HEK293T (cell line): ENCODE data around the gene MADCAM1.

Source experiments
- CTCF ChIA-PET: fragments of 350-600 bp; formaldehyde crosslinking; extraction: SDS; loops from one replicate; lab custom pipeline; 2021; ENCODE audit warnings: antibody characterized with exemption, inconsistent platforms; lab: Yijun Ruan, JAX
- POLR2A ChIA-PET: fragments of 350-600 bp; formaldehyde crosslinking; extraction: SDS; loops from one replicate; lab custom pipeline; 2020; ENCODE audit warnings: antibody characterized with exemption, inconsistent platforms; lab: Yijun Ruan, JAX
- DNase-seq: peaks from one replicate; pipeline ENCODE4 v3.0.0; 2012; ENCODE audit warnings: mixed read lengths; ENCODE audit errors: extremely low spot score
- ARNT ChIP-seq: fragments of 450-650 bp; IDR thresholded peaks from 2 replicates; pipeline ENCODE4 v1.6.1; 2017; ENCODE audit warnings: mild to moderate bottlenecking
- BHLHE40 ChIP-seq: fragments of 450-650 bp; IDR thresholded peaks from 2 replicates; pipeline ENCODE4 v1.6.1; 2016; ENCODE audit warnings: mild to moderate bottlenecking, moderate library complexity, borderline replicate concordance
- CTBP1 ChIP-seq: fragments of 450-650 bp; IDR thresholded peaks from 2 replicates; pipeline ENCODE4 v1.6.1; 2016; ENCODE audit warnings: borderline replicate concordance
- ELF4 ChIP-seq: fragments of 450-650 bp; IDR thresholded peaks from 2 replicates; pipeline ENCODE4 v1.6.1; 2017; ENCODE audit warnings: antibody characterized with exemption
- FOXA1 ChIP-seq: fragments of 450-650 bp; IDR thresholded peaks from 2 replicates; pipeline ENCODE4 v1.6.1; 2016; ENCODE audit warnings: mild to moderate bottlenecking
- FOXK2 ChIP-seq: fragments of 450-650 bp; IDR thresholded peaks from 2 replicates; pipeline ENCODE4 v1.6.1; 2016; ENCODE audit warnings: mild to moderate bottlenecking
- FOXM1 ChIP-seq: fragments of 450-650 bp; IDR thresholded peaks from 2 replicates; pipeline ENCODE4 v1.6.1; 2017; ENCODE audit warnings: mild to moderate bottlenecking, borderline replicate concordance
- HDGF ChIP-seq: fragments of 450-650 bp; IDR thresholded peaks from 2 replicates; pipeline ENCODE4 v1.6.1; 2017; ENCODE audit warnings: antibody characterized with exemption, borderline replicate concordance
- L3MBTL2 ChIP-seq: fragments of 450-650 bp; conservative IDR thresholded peaks from 2 replicates; pipeline ENCODE4 v1.6.1; 2016; ENCODE audit warnings: mild to moderate bottlenecking
- LEF1 ChIP-seq: fragments of 450-650 bp; IDR thresholded peaks from 2 replicates; pipeline ENCODE4 v1.6.1; 2017; ENCODE audit warnings: mild to moderate bottlenecking, borderline replicate concordance
- NFRKB ChIP-seq: fragments of 450-650 bp; IDR thresholded peaks from 2 replicates; pipeline ENCODE4 v1.6.1; 2016; ENCODE audit warnings: mild to moderate bottlenecking, moderate library complexity
- SP1 ChIP-seq: fragments of 450-650 bp; IDR thresholded peaks from 2 replicates; pipeline ENCODE4 v1.6.1; 2017
- SUZ12 ChIP-seq: fragments of 450-650 bp; IDR thresholded peaks from 2 replicates; pipeline ENCODE4 v1.6.1; 2016; ENCODE audit warnings: mild to moderate bottlenecking
- TARDBP ChIP-seq: fragments of 450-650 bp; IDR thresholded peaks from 2 replicates; pipeline ENCODE4 v1.6.1; 2016
- ZNF384 ChIP-seq: fragments of 450-650 bp; IDR thresholded peaks from 2 replicates; pipeline ENCODE4 v1.6.1; 2016
- TF ChIP-seq, protein P1 (sequence below): fragments of 450-650 bp; IDR thresholded peaks from 2 replicates; pipeline ENCODE4 v1.6.1; 2016

Gene MADCAM1

DNA sequence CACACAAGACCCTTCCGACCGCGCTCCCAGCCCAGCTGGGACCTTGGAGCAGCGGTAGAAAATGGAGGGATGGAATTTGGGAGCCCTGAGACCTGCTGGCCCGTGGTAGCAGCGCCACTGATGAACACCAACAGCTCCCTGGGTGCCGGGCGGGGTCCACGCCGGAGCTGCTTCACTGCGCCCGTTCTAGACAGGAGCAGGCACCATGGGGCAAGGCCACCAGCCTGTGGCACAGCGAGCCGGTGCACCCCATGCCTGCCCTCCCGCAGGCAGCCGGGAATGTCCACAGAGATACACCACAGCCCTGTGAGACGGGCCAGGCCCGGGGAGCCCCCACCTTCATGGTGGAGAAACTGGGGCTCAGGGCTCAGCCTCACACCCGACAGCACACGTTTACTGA lies 25.6 kb upstream of the MADCAM1 start:
- ChIA-PET POLR2A (no interaction called here), CTCF (no interaction called here)
- TF ChIP-seq LEF1 (no peak), FOXM1 (no peak), CTBP1 (no peak), SUZ12 (no peak), ELF4 (no peak)
- TF ChIP-seq, protein P1, sequence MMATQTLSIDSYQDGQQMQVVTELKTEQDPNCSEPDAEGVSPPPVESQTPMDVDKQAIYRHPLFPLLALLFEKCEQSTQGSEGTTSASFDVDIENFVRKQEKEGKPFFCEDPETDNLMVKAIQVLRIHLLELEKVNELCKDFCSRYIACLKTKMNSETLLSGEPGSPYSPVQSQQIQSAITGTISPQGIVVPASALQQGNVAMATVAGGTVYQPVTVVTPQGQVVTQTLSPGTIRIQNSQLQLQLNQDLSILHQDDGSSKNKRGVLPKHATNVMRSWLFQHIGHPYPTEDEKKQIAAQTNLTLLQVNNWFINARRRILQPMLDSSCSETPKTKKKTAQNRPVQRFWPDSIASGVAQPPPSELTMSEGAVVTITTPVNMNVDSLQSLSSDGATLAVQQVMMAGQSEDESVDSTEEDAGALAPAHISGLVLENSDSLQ, result no peak
- no peak for DNase-seq

DNA sequence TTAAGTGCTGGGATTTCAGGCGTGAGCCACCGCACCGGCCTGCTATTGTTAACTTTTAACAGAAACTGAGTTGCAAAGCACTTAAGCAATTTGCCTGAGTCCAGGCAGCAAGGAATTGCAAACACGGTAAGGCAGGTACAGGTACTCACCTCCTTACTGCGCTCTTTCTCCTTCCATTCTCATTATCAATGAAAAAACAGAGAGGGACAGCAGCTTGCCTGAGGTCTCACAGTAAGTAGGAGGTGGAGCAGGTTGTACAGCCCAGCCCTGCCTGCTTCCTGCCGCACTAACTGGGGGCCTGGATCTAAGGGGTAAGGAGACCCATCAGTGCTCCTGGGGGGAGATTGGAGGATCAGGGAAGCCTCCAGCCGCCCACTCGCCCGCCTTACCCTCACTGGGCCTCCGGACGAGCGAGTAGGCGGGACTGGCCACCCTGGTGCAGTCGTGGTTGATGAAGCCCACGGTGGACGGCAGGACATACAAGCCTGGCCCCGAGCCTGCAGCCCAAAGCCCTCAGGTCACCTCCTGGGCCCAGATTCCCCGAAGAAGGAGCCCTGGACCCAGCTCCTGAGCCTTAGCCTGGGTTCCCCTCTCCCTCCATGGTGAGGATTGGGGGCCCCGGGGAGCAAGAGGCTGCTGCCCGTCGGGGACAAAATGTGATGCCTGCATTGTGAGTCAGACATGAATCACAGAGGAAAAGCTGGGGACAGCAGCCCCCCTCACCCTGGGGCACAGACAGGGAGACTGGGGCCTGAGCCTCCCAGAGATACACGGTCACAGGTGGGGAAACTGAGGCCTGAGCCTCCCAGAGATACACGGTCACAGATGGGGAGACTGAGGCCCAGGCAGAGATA lies 24.1 kb upstream of the MADCAM1 start:
- TF ChIP-seq SUZ12 (no peak), ELF4 (no peak), CTBP1 (no peak), BHLHE40 (no peak), ARNT (no peak), FOXK2 (no peak), FOXA1 (no peak)
- POLR2A ChIA-PET, result no interaction called here
- CTCF ChIA-PET, result no interaction called here
- DNase-seq, result no peak

DNA sequence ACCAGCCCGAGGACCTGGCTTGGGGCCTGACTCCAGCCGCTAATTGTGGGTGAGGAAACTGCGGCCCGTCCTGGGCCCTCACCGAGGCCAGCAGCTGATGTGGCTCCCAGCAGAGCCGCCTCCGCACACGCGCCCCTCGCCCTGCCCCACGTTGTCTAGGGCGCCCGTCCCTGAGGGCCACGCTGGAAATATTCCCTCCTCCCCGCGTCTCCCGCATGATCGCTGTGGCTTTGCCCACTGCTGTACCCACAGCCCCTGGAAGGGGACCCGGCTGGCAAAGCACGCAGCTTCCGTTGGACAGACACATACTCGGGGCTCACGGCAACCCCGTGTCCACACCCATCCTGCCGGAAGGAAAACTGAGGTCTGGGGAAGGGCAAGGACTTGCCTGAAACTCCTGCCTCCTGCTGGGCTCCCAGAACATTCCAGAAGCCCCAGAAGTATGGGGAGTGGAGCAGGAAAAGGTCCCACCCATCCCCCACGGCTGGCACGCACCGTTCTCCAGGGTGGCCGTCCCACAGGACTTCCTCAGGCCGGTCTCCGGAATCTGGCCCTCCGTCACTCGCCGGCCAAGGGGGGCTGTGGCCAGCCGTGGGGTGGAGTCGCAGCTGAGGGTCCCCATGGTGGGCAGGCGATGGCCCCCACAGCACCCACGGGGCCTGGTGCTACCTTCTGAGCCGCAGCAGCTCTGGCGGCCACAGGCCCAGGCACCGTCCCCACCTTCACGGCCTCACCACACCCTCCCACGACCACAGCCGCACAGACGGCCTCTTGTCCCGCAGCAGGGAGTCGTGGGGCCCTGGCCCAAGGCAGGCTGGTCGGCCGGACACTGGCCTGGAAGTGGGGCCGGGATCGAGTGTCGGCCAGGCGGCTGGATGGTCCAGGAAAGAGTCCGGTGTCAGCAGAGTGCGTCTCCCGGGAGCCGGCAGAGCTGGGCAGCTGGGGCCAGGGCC lies 21.9 kb upstream of the MADCAM1 start:
- ChIA-PET POLR2A (no interaction called here), CTCF (interaction anchor here (0.6 kb wide), 1 partner anchor 12 kb away, joined by 4 read pairs; no protein-coding TSS in a partner anchor)
- DNase-seq, result no peak
- TF ChIP-seq FOXM1, result no peak
- no peak for TF ChIP-seq CTBP1
- TF ChIP-seq ZNF384, result no peak
- TF ChIP-seq NFRKB, result no peak
- TF ChIP-seq HDGF, result no peak
- TF ChIP-seq ARNT, result no peak
- no peak for TF ChIP-seq ELF4
- TF ChIP-seq FOXK2, result no peak
- TF ChIP-seq FOXA1, result no peak
- TF ChIP-seq TARDBP, result no peak
- TF ChIP-seq, protein P1, result no peak
- TF ChIP-seq SP1, result no peak
- no peak for TF ChIP-seq SUZ12
- no peak for TF ChIP-seq BHLHE40
- no peak for TF ChIP-seq LEF1
- TF ChIP-seq L3MBTL2, result no peak

DNA sequence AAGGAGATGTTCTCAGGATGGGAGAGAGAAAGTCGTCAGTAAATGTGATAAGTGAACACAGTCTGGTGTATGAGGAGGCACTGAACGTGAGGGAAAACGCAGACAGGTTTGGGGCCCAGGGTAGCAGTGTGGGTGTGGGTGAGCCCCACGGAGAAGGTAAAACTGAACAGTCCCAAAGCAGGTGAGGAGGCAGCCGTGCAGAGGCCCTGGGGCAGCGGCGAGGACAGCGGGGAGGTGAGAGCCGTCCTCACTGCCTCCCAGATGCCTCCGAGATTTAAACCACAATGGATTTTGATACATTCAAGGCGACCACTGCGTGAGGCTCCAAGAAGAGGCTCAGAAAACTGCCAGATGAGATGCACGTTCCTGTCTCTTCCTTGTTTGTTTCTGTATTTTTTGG lies 20.9 kb upstream of the MADCAM1 start:
- ChIA-PET CTCF (no interaction called here), POLR2A (no interaction called here)
- DNase-seq, result no peak
- TF ChIP-seq, protein P1, result no peak
- TF ChIP-seq ARNT, result no peak
- TF ChIP-seq SUZ12, result no peak
- TF ChIP-seq ZNF384, result no peak
- TF ChIP-seq ELF4, result no peak
- TF ChIP-seq BHLHE40, result no peak
- no peak for TF ChIP-seq FOXM1
- TF ChIP-seq FOXK2, result no peak
- TF ChIP-seq NFRKB, result no peak
- no peak for TF ChIP-seq LEF1
- TF ChIP-seq TARDBP, result no peak
- TF ChIP-seq SP1, result no peak

GRCh38 chr19:478236-478903 lies 17.9 kb upstream of the MADCAM1 start:
- CTCF ChIA-PET, result no interaction called here
- no peak for DNase-seq
- POLR2A ChIA-PET, result interaction anchor here (1.1 to 1.6 kb wide), 2 partner anchors 7 to 19 kb away, joined by 3 to 4 read pairs; no protein-coding TSS in a partner anchor
- TF ChIP-seq SUZ12, result no peak
- no peak for TF ChIP-seq TARDBP
- no peak for TF ChIP-seq ELF4
- TF ChIP-seq LEF1, result no peak
- TF ChIP-seq FOXM1, result no peak
- no peak for TF ChIP-seq NFRKB
